ENCODE data around the gene HHAT.

Gene HHAT

GRCh38 chr1:210584439-210585113 lies 255.9 kb downstream of the HHAT start:
- DNase-seq, result peak; percentile 78 to 87
- no peak for TF ChIP-seq GATA1 (IDR thresholded peaks at IDR 0.05; ENCODE audit: low read depth, low read length)
- TF ChIP-seq POLR2A (IDR thresholded peaks at IDR 0.05; ENCODE audit: low read length), result no peak

- TF ChIP-seq POLR2A (IDR thresholded peaks at IDR 0.05; ENCODE audit: low read length), result no peak
- no peak for TF ChIP-seq GATA1 (IDR thresholded peaks at IDR 0.05; ENCODE audit: low read depth, low read length)
- no peak for DNase-seq
These were observed 258.1 kb downstream of the HHAT start for GRCh38 chr1:210586771-210587170.

GRCh38 chr1:210587566-210587965 lies 258.9 kb downstream of the HHAT start:
- TF ChIP-seq GATA1 (IDR thresholded peaks at IDR 0.05; ENCODE audit: low read depth, low read length), result no peak
- no peak for TF ChIP-seq POLR2A (IDR thresholded peaks at IDR 0.05; ENCODE audit: low read length)
- DNase-seq, result no peak

GRCh38 chr1:210588357-210588756 lies 259.7 kb downstream of the HHAT start:
- TF ChIP-seq GATA1 (IDR thresholded peaks at IDR 0.05; ENCODE audit: low read depth, low read length) (no peak), POLR2A (IDR thresholded peaks at IDR 0.05; ENCODE audit: low read length) (no peak)

GRCh38 chr1:210588946-210589345 lies 260.2 kb downstream of the HHAT start:
- TF ChIP-seq POLR2A (IDR thresholded peaks at IDR 0.05; ENCODE audit: low read length) (no peak), GATA1 (IDR thresholded peaks at IDR 0.05; ENCODE audit: low read depth, low read length) (no peak)
- DNase-seq, result no peak

More at GRCh38 chr1:210588357-210588756, 259.7 kb downstream of the HHAT start:
- DNase-seq, result no peak

- TF ChIP-seq POLR2A (IDR thresholded peaks at IDR 0.05; ENCODE audit: low read length) (no peak), GATA1 (IDR thresholded peaks at IDR 0.05; ENCODE audit: low read depth, low read length) (no peak)
- DNase-seq, result no peak
These were observed 262.5 kb downstream of the HHAT start for GRCh38 chr1:210591214-210591613.

GRCh38 chr1:210594605-210595004 lies 265.9 kb downstream of the HHAT start:
- DNase-seq, result no peak
- TF ChIP-seq POLR2A (IDR thresholded peaks at IDR 0.05; ENCODE audit: low read length), result no peak
- no peak for TF ChIP-seq GATA1 (IDR thresholded peaks at IDR 0.05; ENCODE audit: low read depth, low read length)

- DNase-seq, result no peak
- TF ChIP-seq GATA1 (IDR thresholded peaks at IDR 0.05; ENCODE audit: low read depth, low read length) (no peak), POLR2A (IDR thresholded peaks at IDR 0.05; ENCODE audit: low read length) (no peak)
These were observed 267.9 kb downstream of the HHAT start for GRCh38 chr1:210596641-210597040.

GRCh38 chr1:210597555-210598134 lies 268.9 kb downstream of the HHAT start:
- no peak for TF ChIP-seq POLR2A (IDR thresholded peaks at IDR 0.05; ENCODE audit: low read length)
- no peak for TF ChIP-seq GATA1 (IDR thresholded peaks at IDR 0.05; ENCODE audit: low read depth, low read length)
- DNase-seq, result peak in 1 of 2 experiments; percentile 44

- DNase-seq, result peak in 1 of 2 experiments; percentile 43
- no peak for TF ChIP-seq POLR2A (IDR thresholded peaks at IDR 0.05; ENCODE audit: low read length)
These were observed 269.5 kb downstream of the HHAT start for GRCh38 chr1:210598135-210598652.

- no peak for DNase-seq
- no peak for TF ChIP-seq POLR2A (IDR thresholded peaks at IDR 0.05; ENCODE audit: low read length)
- TF ChIP-seq GATA1 (IDR thresholded peaks at IDR 0.05; ENCODE audit: low read depth, low read length), result no peak
These were observed 271.9 kb downstream of the HHAT start for GRCh38 chr1:210600421-210601159.

- TF ChIP-seq GATA1 (IDR thresholded peaks at IDR 0.05; ENCODE audit: low read depth, low read length) (no peak), POLR2A (IDR thresholded peaks at IDR 0.05; ENCODE audit: low read length) (no peak)
- no peak for DNase-seq
These were observed 274.4 kb downstream of the HHAT start for GRCh38 chr1:210603123-210603522.

GRCh38 chr1:210605099-210605498 lies 276.4 kb downstream of the HHAT start:
- DNase-seq, result no peak
- TF ChIP-seq GATA1 (IDR thresholded peaks at IDR 0.05; ENCODE audit: low read depth, low read length) (no peak), POLR2A (IDR thresholded peaks at IDR 0.05; ENCODE audit: low read length) (no peak)

- DNase-seq, result no peak
- TF ChIP-seq POLR2A (IDR thresholded peaks at IDR 0.05; ENCODE audit: low read length) (no peak), GATA1 (IDR thresholded peaks at IDR 0.05; ENCODE audit: low read depth, low read length) (no peak)
These were observed 278.7 kb downstream of the HHAT start for GRCh38 chr1:210607361-210607760.
